ENCODE measurements around the gene KCNK13.

DNA sequence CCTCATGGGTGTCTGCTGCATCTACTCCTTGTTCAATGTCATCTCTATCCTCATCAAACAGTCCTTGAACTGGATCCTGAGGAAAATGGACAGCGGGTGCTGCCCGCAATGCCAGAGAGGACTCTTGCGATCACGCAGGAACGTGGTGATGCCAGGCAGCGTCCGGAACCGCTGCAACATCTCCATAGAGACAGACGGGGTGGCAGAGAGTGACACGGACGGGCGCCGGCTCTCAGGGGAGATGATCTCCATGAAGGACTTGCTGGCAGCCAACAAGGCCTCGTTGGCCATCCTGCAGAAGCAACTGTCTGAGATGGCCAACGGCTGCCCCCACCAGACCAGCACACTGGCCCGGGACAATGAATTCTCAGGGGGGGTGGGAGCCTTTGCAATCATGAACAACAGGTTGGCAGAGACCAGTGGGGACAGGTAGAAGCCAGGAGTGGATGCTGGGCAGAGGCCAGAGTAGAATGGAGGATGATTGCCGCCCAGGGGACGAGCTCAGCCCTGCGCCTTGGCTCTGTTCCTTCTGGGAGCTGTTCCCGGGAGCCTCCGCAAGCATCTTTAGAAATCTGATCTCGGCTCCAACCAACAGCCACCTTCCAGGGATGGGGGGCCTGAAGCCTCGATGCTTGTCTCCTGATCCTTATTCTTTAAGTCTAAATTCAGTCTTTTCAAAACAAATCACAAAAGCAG is 122.9 kb downstream of the KCNK13 start:
- TF ChIP-seq, protein P1, sequence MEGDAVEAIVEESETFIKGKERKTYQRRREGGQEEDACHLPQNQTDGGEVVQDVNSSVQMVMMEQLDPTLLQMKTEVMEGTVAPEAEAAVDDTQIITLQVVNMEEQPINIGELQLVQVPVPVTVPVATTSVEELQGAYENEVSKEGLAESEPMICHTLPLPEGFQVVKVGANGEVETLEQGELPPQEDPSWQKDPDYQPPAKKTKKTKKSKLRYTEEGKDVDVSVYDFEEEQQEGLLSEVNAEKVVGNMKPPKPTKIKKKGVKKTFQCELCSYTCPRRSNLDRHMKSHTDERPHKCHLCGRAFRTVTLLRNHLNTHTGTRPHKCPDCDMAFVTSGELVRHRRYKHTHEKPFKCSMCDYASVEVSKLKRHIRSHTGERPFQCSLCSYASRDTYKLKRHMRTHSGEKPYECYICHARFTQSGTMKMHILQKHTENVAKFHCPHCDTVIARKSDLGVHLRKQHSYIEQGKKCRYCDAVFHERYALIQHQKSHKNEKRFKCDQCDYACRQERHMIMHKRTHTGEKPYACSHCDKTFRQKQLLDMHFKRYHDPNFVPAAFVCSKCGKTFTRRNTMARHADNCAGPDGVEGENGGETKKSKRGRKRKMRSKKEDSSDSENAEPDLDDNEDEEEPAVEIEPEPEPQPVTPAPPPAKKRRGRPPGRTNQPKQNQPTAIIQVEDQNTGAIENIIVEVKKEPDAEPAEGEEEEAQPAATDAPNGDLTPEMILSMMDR (IDR thresholded peaks at IDR 0.05; ENCODE audit: low read depth, low read length, poor library complexity, severe bottlenecking): no peak
- no peak for TF ChIP-seq EZH2phosphoT487 (IDR thresholded peaks at IDR 0.05; ENCODE audit: borderline replicate concordance, low read length)
